ENCODE results near the gene ISM2.

DNA sequence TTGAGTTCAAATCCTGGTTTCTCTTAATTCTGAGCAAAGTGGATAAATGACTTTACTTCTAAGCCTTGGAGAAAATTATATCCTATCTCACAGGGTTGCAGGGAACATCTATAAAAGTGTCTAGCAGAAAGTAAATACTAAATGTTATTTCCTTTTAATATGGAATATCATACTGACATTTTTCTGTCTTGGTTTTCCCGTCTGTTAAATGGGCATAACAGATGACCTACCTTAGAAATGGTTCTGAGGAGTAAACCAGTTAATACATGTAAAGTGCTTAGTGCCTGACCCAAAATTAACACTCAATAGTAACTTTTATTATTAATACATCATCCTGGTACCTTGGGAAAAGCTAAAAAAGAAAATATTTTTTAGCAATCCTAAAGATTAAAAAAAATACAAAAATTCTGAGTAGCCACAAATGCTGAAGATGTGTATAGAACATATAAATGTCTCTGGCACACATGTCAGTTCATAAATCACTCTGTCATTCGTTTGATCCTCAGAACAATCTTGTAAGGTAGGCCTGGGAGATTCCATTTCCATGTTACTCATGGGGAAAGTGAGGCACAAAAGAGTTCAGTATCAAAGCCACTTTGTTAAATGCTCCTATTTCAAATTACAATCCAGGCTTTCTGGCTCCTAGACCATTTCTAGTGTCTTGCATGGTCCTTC is 42.5 kb downstream of the ISM2 start:
- TF ChIP-seq, protein P1, sequence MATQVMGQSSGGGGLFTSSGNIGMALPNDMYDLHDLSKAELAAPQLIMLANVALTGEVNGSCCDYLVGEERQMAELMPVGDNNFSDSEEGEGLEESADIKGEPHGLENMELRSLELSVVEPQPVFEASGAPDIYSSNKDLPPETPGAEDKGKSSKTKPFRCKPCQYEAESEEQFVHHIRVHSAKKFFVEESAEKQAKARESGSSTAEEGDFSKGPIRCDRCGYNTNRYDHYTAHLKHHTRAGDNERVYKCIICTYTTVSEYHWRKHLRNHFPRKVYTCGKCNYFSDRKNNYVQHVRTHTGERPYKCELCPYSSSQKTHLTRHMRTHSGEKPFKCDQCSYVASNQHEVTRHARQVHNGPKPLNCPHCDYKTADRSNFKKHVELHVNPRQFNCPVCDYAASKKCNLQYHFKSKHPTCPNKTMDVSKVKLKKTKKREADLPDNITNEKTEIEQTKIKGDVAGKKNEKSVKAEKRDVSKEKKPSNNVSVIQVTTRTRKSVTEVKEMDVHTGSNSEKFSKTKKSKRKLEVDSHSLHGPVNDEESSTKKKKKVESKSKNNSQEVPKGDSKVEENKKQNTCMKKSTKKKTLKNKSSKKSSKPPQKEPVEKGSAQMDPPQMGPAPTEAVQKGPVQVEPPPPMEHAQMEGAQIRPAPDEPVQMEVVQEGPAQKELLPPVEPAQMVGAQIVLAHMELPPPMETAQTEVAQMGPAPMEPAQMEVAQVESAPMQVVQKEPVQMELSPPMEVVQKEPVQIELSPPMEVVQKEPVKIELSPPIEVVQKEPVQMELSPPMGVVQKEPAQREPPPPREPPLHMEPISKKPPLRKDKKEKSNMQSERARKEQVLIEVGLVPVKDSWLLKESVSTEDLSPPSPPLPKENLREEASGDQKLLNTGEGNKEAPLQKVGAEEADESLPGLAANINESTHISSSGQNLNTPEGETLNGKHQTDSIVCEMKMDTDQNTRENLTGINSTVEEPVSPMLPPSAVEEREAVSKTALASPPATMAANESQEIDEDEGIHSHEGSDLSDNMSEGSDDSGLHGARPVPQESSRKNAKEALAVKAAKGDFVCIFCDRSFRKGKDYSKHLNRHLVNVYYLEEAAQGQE (IDR thresholded peaks at IDR 0.05; ENCODE audit: low read depth, low read length) = no peak
- TF ChIP-seq POLR2AphosphoS5 (IDR thresholded peaks at IDR 0.05; ENCODE audit: low read depth, low read length) = no peak
- TF ChIP-seq EP300 (IDR thresholded peaks at IDR 0.05; ENCODE audit: borderline replicate concordance in 1 of 2, low read depth in 1 of 2, low read length in 1 of 2) = no peak
- TF ChIP-seq TCF12 (IDR thresholded peaks at IDR 0.05) = no peak
- TF ChIP-seq, protein P2, sequence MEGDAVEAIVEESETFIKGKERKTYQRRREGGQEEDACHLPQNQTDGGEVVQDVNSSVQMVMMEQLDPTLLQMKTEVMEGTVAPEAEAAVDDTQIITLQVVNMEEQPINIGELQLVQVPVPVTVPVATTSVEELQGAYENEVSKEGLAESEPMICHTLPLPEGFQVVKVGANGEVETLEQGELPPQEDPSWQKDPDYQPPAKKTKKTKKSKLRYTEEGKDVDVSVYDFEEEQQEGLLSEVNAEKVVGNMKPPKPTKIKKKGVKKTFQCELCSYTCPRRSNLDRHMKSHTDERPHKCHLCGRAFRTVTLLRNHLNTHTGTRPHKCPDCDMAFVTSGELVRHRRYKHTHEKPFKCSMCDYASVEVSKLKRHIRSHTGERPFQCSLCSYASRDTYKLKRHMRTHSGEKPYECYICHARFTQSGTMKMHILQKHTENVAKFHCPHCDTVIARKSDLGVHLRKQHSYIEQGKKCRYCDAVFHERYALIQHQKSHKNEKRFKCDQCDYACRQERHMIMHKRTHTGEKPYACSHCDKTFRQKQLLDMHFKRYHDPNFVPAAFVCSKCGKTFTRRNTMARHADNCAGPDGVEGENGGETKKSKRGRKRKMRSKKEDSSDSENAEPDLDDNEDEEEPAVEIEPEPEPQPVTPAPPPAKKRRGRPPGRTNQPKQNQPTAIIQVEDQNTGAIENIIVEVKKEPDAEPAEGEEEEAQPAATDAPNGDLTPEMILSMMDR (IDR thresholded peaks at IDR 0.05) = no peak
- TF ChIP-seq, protein P3, sequence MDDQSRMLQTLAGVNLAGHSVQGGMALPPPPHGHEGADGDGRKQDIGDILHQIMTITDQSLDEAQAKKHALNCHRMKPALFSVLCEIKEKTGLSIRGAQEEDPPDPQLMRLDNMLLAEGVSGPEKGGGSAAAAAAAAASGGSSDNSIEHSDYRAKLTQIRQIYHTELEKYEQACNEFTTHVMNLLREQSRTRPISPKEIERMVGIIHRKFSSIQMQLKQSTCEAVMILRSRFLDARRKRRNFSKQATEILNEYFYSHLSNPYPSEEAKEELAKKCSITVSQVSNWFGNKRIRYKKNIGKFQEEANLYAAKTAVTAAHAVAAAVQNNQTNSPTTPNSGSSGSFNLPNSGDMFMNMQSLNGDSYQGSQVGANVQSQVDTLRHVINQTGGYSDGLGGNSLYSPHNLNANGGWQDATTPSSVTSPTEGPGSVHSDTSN (IDR thresholded peaks at IDR 0.05) = no peak
- TF ChIP-seq MEF2A (IDR thresholded peaks at IDR 0.05; ENCODE audit: borderline replicate concordance, low read depth) = no peak
- no peak for TF ChIP-seq SMC3 (IDR thresholded peaks at IDR 0.05; ENCODE audit: low read depth, low read length)
- no peak for TF ChIP-seq NFIC (IDR thresholded peaks at IDR 0.05; ENCODE audit: borderline replicate concordance)
- no peak for TF ChIP-seq ELF1 (IDR thresholded peaks at IDR 0.05)
